Stimulated activated CD4-positive, alpha-beta T cell treated with anti-CD3 and anti-CD28 coated beads, Interleukin-12 subunit alpha, Interleukin-12 subunit beta, amount 100 ng/mL, for 4 hours (primary cell): ENCODE results near the gene SGCD.

Experiments used
- DNase-seq: peaks from one replicate; pipeline ENCODE4 v3.0.0-alpha.2; 2020

The SGCD gene

DNA sequence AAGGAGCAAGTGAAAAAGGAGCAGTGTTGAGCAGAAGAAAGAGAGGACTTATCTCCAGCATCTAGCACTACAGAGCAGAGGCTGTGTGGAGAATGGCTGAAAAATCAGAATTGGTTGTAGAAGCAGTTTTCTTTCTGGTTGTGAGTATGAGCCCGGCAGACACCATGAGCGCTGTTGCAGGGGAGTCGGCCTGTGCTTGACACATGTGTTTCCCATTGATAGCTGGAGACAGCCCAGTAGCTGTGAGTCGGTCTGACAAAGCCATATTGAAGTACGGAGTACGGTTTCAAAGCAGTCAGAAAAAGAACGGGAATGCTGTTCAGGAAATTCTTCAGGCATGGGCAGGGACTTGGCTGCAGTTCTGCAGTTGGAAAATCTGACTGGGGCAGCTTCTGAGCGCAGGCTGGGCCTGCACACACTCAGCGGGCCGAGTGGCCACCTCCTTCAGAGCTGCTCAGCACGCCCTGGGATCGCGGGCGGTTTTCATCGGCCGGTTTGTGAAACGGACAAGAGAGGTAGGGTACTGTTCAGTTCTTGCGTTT is at the start of gene SGCD:
Gene SGCD (plus strand): TSS at position 447 of the 542 bp plus-strand sequence.
- DNase-seq = no peak

DNA sequence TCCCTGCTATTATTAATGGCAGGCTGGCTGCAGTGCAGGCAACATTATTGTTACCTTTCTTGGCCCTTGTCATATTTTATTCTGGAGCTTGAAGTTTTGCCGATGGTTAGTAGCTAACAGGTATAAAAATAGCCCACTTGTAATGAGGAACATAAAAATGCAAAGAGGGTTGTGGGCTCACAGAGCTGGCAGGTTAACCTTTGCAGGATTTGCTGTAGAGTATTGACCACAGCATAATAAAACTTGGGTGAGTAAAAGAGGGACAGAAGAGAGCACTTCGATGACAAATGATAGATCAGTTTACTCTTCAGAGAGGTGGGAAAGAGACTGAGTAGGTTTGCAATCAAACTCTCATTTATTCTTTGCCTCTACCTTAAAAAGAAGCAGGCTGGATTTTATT is 49.7 kb upstream of the SGCD start:
- DNase-seq = no peak

DNA sequence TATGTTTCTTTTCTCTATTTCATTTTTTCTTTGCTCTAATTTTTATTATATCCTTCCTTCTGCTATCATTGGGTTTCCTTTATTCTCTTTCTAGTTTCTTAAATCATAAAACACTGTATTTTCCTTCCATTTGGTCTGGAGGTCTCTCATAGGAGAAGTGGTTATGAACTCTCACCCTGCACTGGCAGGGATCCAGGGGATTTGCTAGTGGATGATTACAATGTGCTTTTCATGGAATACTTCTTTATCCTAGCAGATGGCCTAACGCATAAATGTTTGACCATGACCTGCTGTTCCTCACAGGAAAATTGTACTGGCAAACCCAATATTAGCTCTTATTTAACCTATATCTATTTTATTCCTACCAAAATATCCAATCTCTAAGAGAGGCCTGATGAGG is 31.5 kb upstream of the SGCD start:
- DNase-seq = no peak

DNA sequence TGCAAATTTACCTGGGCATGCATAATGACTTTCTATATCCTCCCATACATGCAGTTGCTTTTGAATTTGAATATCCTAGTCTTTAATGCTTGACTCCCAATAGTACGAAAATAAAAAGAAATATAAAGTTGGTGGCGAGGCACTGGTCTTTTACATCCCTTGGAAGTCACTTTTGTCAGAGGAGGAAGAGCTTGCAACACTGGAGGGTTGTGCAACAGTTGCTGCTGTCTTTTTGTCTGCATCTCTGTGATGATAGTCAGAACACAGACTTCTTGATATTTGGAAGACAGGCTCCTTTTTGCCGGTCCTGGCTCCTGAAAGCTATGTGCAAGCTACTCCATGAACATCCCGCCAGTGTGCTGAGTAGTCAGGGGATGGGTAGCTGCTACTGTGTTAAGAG is 16.8 kb upstream of the SGCD start:
- DNase-seq = no peak

DNA sequence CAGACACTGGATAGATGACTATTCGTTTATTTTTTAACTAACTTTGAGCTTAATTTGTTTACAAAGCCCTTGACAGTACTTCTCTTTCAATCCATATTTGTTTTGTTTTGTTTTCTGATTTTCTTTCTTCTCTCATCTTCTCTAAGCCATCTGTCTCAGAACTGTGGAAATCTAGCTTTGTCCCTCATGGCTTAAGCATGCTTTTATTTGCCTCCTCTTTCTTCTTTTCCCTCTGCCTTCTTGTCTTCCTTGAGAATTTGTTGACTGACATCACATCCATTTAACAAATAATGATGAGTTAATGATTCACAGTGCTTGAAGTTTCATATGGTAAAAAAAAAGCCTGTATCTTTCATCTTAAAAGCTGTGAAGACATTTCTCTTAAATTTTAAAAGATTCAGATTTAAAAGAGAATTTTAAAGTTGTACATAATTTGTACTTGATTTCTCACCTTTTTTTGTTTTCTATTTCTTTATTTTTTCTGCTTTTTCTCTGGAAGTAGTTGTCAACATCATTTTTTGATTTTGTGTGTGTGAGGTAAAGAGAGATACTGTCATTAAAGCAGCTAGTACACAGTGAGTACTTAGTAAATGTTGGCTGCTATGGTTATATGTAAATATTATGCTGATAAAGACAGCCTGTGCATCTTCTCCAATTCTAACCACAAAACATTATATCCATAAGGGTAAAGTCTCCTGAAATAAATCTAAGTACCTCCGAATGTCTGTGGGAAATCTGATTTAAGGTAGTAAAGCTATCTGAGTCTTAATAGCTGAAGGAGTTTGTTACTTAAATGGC is 13.9 kb upstream of the SGCD start:
- no peak for DNase-seq

DNA sequence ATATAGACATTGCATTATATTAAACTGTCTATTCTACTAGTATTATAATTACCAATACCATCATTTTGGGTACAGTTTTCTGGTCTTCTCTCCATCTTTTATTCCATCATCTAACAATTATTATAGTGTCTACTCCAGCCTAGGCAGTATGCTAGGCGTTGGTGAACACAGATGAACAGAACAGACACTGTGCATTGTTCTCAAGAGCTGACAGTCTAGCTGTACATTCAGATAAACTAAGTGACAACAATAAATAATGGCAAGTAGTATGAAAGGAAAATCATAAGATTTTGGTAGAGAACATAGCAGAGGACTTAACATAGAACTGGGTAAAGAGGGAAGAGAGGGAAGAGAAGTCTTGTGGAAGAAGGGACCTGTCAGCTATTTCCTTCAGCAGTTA is 12.5 kb upstream of the SGCD start:
- no peak for DNase-seq

DNA sequence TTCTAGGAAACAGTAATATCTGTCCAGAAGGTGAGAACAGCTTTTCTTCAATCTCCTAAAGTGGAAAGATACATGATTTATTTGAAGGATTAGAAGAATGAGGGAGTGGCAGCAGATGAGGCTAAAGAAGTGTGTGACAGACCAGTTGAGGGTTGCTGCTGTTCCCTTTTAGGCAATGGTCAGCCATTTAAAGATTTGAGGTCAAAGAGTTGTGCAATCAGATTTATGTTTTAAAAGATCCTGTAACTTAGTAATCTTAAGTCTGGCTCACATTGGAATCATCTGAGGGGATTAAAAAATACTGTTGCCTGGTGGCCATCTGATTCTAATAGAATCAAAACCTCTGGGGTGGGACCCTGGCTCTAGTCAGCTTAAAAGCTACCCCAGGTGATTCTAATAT is 4.3 kb upstream of the SGCD start:
- no peak for DNase-seq

DNA sequence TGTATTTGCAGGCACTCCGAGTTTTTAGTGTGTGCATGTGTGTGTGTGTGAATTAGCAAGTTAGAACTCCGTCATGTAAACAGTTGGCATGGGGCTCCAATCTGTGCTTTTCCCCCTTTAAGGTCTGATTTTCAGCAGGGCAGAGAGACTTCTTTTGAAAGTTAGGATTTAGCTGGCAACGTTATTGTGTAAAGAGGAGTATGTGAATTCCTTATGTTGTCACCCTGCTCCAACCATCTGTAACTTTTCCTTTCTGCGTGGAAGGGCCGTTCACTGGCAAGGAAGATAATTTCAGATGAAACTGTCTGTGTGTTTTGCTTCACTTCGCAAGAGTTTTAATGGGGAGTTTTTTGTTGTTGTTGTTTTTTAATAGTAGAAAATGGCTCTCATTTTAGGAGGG is 332 bp downstream of the SGCD start:
- DNase-seq = no peak

DNA sequence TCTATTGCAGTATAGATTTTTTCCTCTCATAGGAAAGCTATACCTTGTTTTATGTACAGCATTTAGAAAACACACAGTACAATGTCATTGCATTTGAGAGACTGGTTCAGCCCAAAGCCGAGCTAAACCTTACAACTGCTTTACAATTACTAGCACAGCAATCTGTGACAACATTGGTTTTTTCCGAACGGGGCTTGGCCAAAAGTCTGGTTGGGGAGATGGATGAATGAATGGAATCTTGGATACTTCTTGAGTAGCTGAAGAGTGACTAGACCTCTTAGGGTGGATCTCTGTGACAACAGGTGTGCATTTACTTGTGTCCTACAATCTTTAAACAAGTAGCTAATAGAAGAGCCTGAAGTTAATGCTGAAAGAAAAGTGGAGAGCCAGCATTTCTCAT is 1.2 kb downstream of the SGCD start:
- no peak for DNase-seq

DNA sequence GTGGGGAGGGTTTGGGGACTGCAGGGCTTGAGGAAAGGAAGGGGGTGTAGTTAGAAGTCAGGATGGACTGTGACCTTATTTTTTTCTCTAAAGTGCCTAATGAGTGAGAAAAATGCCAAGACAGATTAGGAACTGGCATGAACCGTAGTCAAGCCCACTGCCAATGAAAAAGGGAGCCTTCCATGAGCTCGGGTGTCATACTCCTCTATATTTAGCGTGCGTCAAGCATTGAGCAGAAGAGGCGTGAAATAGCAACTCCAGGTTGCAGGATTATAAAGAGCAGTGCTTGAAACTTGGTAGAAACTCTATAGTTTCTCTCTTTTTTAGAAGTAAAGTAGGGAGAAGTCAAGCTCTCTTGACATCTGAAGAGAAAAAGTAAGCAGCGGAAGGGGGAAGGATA is 1.8 kb downstream of the SGCD start:
- no peak for DNase-seq

DNA sequence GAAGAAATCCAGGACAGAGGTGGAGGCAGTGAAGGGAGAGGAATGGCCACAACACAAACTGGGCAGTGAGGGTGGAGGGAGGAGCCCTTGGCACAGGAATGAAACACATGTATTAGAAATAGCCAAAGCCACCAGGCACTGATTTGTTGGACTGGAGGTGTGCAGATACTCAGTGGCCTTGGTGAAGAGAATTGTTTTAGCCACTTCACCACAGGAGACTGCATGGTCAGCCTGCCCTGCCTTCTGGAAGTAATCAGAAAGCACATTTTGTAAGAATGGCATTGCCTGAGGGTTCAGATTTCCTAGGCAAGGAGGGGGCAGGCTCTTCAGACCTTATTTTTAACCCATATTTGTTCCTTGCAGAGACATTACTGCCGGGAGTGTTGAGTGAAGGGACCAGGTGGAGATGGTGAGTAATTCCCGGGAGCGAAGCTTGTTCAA is 2.2 kb downstream of the SGCD start:
- DNase-seq = no peak

DNA sequence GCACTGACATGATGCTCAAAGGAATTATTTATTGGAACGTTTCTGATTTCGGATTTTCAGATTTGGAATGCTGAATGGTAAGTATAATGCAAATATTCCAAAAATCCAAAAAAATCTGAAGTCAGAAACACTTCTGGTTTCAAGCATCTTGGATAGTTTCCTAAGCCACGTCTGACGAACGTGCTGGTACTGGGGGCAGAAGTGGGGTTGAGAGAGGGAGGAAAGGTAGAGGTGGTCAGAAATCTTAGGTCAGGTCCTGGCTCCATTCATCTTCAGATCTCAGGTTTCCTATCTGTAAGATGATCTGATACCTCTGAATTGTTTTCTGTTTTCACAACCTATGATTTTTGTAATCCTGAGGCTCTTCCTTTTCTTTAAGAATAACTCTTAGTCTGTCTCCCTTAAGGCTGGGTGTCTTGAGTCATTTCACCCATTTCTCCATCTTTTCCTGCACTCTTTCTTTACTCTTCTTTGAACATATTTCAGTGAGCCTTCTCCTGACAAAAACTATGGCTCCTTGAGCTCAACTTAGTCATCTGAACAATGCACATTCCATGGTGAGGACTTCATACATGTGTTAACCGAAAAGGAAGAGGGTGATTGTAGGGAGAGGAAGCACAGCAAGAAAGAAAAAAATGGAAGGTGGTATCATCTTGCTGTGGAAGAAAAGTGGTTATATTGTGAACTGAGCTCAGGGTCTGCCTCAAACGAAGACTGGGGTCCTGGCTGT is 3.3 kb downstream of the SGCD start:
- DNase-seq = no peak

DNA sequence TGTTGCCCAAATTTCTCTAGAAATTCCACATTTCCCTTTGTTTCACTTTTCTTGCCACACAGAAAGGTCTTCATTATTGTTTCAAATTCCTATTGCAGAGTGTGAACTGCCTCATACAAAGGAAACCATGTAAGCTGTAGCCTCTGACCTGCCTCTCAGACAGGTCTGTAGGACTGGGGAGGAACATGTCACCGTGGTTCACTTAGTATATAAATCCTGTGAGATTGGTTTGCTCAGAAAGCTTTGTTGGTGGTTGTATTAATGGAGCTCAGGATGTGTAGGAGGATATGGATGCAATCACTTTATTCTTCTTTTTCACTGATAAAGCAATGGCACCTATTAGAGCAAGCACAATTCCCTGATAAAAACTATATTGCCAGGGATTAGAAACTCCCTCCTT is 4.2 kb downstream of the SGCD start:
- DNase-seq = no peak

DNA sequence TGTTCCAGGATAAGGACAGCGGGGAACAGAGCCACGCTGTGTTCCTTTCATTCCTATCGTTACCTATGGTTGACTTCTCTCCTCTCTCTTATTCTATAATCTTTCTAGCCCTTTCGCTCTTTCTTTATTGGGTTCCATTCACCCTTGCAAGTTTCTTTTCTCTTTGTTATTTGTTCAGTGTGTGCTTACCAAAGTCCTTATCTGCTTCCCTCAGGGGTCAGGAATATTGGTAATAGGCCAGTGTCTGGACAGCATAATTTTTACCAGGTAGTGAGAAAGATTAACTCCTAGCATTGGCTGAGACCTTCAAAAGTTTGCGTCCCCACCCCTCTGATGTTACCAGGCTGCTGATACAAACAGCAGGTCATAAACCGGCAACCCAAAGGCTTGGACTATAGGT is 4.9 kb downstream of the SGCD start:
- DNase-seq = no peak

DNA sequence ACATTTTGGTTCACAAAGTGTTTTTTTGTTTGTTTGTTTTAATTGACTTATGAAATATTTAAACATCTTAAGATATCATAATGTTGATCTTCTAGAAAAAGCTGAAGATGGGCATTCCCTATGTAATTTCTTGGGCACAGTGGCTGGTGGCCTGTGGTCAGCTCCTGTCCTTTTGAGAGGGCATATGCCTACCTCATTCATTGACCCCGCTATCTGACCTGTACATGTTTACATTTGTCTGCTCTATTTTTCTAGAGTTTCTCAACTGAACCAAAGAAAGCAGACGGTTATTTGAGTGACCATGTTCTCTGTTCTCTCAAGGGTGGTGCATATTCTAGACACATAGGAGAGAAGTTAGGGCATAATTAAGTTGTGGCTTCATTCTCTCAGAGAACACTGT is 5.3 kb downstream of the SGCD start:
- DNase-seq = no peak

DNA sequence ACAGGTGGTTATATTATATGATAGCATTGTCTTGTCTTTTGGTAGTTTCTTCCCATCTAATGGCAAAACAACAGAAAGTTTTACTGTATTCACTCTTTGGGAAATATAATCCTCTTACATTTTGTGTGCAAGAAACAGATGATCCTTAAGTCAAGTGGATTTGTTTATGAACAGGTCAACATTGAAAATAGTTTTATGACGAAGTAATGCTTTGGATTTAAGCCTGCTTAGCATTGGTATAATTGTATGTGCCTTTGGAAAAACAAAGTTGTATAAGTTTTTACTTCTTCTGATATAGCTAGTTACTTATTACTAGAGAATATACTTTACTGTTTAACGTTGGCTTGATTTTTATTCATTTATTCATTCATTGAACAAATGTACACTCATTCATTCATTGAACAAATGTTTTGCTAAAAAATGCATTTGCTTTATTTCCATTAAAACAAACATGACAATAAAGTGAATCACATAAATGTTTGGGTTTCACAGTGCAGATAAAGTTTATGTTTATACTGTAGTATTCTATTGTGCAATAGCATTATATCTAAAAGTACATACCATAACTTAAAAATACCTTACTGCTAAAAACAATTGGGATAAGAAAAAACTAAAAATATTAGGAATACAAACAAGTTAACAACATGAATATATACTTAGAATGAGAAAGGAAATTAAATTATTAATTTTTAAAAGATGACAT is 12.3 kb downstream of the SGCD start:
- no peak for DNase-seq

DNA sequence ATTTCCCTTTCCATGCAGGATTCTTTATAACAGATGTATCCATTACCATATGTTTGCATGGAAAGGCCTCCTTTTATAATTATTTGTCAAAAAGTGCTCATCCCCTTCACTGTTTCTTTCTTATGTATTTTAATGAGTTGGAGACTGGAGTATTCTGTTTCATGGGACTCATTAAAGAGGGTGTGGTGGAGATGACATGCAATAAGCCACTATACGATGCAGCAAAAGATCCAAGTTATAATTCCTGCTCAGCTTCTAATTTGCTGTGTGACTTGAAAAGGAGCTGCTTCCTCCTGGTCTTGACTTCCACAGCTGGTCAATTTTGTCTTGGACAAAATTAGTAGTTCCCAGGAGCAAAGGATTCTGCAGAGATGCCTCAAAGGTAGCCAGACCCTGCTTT is 13.9 kb downstream of the SGCD start:
- no peak for DNase-seq

DNA sequence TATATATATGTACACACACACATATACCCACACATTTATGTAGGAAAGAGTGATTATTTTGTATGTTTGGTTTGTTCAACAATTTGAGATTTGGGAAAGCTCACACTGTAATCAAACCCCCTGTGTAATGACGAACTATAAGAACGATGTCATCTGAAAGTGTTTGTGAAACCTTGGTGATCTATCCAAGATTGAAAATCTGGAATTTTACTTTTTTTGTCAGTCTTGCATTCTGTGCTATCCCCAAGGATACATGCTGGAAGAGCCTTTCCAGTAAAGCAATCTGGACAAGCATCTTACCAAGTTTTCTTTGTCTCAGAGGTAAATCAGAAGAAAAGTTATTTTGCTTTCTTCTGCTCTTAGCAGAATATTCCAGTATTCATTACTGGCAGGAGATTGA is 23.3 kb downstream of the SGCD start:
- no peak for DNase-seq

DNA sequence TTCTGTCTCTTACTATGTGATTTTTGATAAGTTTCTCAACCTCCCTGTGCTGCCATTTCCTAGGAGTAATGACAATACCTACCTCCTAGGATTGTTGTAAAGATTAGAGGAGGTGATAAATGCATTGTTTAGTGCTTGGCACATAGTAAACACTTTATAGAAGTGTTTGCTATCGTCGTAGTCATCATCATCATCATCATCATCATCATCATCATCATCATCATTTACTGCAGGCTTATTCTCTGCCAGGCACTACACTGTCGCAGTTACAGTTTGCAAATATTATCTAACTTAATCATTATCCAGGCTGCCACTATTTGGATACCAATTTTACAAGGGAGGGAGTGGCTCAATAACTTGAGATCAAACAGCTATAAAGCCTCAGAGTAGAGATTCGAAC is 24.5 kb downstream of the SGCD start:
- no peak for DNase-seq

DNA sequence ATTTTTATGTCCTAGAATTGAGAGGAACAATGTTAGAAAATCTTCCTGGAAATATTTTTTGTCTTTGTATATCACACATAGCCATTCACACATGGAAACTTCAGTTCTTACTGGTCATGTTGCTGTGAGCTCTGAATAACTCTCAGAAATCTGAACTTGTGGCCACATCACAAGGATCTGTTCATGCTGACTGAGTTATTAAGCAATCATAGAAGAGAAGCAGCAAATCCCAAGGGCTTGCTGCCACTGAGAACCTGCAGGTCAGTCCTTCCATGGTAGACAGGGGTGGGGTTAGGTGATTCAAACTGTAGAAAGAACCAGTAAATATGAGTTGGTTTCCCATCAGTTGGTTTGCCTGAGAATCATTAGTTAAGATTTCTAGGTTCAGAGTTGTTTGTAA is 27.6 kb downstream of the SGCD start:
- no peak for DNase-seq

DNA sequence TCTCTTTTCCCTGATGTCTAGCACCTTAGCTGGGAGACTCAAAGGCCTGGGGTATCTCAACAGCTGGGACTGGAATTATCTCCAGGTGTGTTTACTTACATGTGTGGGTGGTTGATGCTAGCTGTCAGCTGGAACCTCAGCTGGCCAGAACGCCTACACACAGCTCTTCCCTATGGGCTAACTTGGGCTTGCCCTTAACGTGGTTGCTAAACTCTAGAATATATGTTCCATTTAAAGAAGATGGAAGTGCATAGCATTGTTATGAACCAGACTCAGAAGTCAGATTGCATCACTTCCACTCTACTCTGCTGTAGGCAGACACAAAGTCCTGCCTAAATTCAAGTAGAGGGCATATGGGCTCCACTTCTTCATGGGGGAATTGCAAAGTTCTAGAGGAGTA is 29.3 kb downstream of the SGCD start:
- DNase-seq = no peak

DNA sequence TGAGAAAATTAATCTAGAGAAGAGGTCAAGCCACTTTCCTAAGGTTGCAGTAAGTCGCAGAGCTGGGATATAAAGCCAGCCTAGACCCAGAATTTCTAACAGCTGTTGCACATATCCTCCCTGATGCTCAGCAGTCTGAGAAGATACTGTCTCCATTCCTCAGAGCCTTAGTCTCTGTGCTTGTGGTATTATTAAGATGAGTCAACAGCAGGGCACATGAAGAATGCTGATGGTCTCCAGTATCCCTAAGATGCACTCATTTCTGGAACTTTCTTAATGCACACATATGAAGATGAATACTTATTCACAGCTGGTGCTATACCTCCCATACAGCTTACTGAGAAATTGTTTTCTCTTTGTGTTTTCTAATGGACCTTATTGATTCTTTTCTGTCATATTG is 32.5 kb downstream of the SGCD start:
- DNase-seq = no peak

DNA sequence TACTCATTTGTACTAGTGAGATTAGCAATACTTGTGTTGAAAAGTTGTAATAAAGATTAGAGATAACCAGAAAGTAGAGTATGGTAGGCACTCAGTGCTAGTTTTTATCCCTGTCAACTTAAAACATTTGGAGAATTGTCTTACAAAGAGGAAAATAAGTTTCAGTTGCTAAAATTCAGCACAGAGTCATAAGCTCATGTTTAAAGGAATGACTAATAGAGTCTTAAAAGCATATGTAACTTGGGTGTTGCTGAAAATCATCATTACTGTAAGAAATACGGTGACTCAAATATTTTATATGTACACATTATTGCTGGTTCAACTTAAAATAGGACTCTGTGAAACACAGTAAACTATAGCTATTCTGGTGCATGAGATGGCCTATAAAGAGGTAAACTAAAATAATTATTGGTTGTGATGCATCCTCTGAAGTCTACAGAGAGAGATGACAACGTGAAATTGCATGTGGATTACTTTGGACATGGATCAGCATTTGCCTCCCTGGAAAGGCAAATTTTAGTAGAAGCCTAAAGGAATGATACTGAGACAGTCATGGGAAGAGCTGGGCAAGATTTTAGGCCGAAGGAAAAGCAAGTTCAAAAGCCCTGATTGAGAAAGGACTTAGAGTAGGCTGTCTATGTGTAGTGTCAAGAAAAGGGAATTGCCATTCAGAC is 34.6 kb downstream of the SGCD start:
- DNase-seq = no peak
